K562 (cell line): Measurements from ENCODE around the gene CLEC2L. TPM values are rescaled to one million over a fixed set of nuclear protein-coding genes. Genes with fewer than 3 reads are reported as not detected.

Source experiments
- RAD21 ChIP-seq, 2 experiments: fragments of 250-450 bp in 1 of 2; fragments of 450-650 bp in 1 of 2; sonication (Bioruptor Pico) in 1 of 2; formaldehyde crosslinking in 1 of 2; IDR thresholded peaks in 1 of 2; conservative IDR thresholded peaks in 1 of 2; 2 replicates each; pipeline versions ENCODE4 v1.4.0 to v1.8.0; 2020 to 2022; ENCODE audit warnings: mild to moderate bottlenecking in 2 of 2, moderate library complexity in 1 of 2
- STAG1 ChIP-seq: sonication (generic); formaldehyde crosslinking; IDR thresholded peaks from 2 replicates; pipeline ENCODE4 v1.5.0; 2020; ENCODE audit warnings: missing genetic modification reagents, borderline replicate concordance
- ZNF253 ChIP-seq: fragments of 250-450 bp; sonication (Bioruptor Pico); conservative IDR thresholded peaks from 2 replicates; pipeline ENCODE4 v1.6.1; 2021; ENCODE audit warnings: mild to moderate bottlenecking
- polyA plus RNA-seq, 8 experiments: library from polyadenylated mRNA; depleted of rRNA in 4 of 8; stranded (reverse) in 5 of 8; unstranded in 3 of 8; fragments of >200 nt; fragmentation: Nextera tagmentation in 2 of 8; fragmentation: Illumina TruSeq in 1 of 8; extraction: Ambion mirVana in 2 of 8; extraction: Trizol in 1 of 8; gene quantifications; 2 replicates each; pipeline versions ENCODE4 v1.2.1 to v1.2.3, GENCODE V29; 2011 to 2014; ENCODE audit warnings: inconsistent platforms in 1 of 8, missing spikeins in 1 of 8
- total RNA-seq, 7 experiments: library from RNA; depleted of rRNA in 6 of 7; stranded (reverse); fragments of >200 nt in 6 of 7; fragmentation: Illumina TruSeq in 2 of 7; extraction: Trizol in 2 of 7; gene quantifications; 2 replicates each; pipeline versions ENCODE4 v1.2.1 to v1.2.3, GENCODE V29; 2011 to 2021; ENCODE audit warnings: low replicate concordance in 1 of 7
- TF ChIP-seq, protein P1 (sequence below), 2 experiments: fragments of 450-650 bp; formaldehyde crosslinking in 1 of 2; IDR thresholded peaks; 2 replicates each; pipeline versions ENCODE4 v1.4.0 to v1.6.1; 2014 to 2020; ENCODE audit warnings: mild to moderate bottlenecking in 2 of 2, borderline replicate concordance in 1 of 2, low read depth in 1 of 2

CLEC2L gene
- total and polyA plus RNA-seq, 9 of the 15 experiments (the other 6 are each of a cell fraction or from before 2014, with no cell fraction given) = 0.84 to 5.5 (median 1.8) TPM

DNA sequence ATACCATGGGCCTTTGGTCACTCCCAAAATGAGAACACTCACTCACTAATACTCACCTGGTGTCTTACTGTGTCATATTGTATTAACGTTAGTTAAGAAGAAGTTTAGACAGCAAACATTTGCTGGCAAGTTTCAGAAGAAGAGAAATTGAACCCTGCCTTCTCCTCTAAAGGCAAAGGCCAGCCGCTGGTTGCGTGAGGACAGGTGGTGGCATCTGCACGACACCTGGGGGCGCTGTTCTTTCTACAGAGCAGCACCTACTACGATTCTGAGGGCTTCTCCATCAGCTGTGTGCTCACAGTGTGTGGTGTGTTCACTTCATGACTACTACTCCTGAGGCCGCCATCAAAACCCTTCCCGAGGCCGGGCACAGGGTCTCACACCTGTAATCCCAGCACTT, 17.9 kb upstream of the CLEC2L start (continued):
- TF ChIP-seq RAD21 (CRISPR knock-in tag; conservative IDR thresholded peaks at IDR 0.05 in 1 of 2, IDR thresholded peaks at IDR 0.05 in 1 of 2) (peak; percentile 29 to 84), ZNF253 (no peak), STAG1 (CRISPR knock-in tag) (peak; percentile 53; the same call in 1 of the 2 replicates)
- TF ChIP-seq, protein P1, sequence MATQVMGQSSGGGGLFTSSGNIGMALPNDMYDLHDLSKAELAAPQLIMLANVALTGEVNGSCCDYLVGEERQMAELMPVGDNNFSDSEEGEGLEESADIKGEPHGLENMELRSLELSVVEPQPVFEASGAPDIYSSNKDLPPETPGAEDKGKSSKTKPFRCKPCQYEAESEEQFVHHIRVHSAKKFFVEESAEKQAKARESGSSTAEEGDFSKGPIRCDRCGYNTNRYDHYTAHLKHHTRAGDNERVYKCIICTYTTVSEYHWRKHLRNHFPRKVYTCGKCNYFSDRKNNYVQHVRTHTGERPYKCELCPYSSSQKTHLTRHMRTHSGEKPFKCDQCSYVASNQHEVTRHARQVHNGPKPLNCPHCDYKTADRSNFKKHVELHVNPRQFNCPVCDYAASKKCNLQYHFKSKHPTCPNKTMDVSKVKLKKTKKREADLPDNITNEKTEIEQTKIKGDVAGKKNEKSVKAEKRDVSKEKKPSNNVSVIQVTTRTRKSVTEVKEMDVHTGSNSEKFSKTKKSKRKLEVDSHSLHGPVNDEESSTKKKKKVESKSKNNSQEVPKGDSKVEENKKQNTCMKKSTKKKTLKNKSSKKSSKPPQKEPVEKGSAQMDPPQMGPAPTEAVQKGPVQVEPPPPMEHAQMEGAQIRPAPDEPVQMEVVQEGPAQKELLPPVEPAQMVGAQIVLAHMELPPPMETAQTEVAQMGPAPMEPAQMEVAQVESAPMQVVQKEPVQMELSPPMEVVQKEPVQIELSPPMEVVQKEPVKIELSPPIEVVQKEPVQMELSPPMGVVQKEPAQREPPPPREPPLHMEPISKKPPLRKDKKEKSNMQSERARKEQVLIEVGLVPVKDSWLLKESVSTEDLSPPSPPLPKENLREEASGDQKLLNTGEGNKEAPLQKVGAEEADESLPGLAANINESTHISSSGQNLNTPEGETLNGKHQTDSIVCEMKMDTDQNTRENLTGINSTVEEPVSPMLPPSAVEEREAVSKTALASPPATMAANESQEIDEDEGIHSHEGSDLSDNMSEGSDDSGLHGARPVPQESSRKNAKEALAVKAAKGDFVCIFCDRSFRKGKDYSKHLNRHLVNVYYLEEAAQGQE (IDR thresholded peaks at IDR 0.05; ENCODE audit: borderline replicate concordance) = peak; percentile 71; the same call in 1 of the 2 replicates
- TF ChIP-seq, protein P1 (CRISPR knock-in tag; IDR thresholded peaks at IDR 0.05; ENCODE audit: low read depth) = no peak
